ENCODE data around the gene HSPA1A.
"Not testable (repeated sequence)": the region's sequence is repeated elsewhere in the genome, so short reads cannot be mapped to it uniquely, and the experiment has no call there.

The HSPA1A gene

DNA sequence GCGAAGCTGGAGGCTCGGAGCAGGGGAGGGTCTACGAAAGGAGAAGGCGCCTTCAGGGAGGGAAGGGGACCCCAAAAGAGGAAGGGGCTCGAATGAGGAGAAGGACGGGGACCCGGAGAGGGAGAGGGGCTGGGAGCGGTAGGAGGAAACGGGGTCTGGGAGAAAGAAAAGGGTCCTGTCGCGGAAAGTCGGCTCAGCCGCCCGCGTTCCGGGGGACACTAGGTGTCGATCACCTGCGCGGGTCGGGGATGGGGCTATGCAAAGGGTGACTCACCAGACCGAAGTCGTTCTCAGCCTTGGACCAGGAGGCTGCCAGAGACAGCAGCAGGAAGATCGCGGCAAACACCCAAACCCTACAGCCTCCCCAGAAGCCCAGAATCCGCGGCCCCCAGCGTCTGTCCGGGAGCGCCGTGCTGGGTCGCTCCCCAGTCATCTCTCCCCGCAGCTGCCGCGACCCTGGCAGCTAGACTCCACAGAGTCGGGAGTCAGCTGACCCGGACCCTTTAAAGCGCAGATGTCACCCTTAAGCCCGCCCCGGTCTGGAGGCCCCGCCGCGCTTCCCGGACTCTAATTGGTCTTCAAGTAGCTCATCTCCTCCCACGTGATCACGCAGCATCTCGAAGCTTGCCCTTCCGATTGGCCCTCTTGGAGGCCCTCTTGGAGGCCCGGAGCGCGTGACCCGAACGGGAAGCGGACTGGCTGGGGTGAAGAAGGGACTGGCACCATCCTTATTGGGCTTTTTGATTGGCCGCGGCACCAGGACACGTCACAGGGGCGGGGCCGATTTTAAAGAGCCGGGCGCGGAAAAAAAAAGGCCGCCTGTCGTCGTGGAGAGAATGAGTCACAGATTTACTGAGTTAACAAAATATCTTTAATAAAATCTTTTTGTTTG, 47.2 kb downstream of the HSPA1A start, which contains the start of gene NEU1:
TSS of gene NEU1 (minus strand) at position 478 of the 892 bp plus-strand sequence. CDS start at position 433, 45 bp downstream.
- DNase-seq = peak; percentile 64 to 100 (median 100)

GRCh38 chr6:31864123-31864562, 48.8 kb downstream of the HSPA1A start:
- DNase-seq = not testable (repeated sequence)

DNA sequence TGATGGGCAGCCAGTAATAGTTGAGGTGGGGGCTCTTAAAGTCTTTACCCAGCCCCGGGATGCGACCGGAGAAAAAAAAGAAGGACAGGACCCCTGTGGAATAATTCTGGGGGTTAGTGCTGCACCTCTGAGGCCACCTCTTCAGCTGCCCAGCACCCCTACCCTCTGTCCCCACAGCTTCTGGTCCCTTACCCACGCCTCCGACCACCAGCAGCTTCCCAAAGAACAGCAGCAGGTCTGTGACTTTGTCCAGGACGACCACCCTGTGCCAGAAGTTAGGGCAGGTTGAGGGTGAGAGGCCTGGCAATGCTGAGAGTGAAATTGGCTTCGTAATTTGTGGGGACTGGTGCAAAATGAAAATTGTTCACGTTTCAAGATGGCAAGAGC, 49.5 kb downstream of the HSPA1A start:
- DNase-seq = no peak

DNA sequence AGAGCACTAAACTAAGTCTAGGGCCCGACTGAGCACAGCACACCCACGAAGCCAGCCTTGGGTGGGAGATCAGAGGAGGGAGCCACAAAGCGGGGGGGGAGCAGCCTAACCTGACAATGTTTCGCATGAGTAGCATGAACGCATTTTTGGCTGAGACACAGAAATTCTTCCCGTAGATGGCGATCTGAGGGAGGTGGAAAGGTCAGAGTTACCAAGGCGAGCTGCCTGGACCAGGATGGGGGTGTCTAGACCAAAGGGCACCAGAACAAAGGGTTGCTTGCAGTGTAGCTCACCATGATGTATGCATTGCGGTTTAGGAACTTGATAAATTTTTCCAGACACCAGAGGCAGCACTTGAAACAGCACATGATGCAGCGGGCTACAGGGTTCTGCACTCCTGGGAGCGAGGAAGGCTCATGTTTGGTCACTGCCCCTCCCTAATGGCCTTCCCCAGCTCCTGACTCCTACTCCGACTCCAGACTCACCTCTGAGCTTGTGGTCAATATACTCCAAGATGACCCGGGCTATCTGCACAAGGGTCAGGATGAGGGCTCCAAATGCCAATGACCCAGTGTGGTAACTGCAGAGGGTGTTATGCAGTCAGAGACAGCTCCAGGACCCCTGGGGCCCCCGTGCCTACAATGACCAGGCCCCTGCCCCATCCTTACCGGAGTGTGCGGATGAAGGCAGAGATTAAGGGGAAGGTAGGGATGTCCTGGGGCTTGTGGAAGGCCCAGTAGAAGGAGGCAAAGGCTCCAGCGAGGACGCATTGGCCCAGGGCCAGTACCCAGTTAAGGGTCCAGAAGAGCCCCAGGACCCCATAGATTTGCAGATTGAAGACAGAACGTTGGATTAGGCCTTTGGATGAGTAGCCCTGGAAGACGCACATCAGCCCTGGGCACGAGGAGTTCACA, 50.1 kb downstream of the HSPA1A start:
- DNase-seq = no peak
